Activated CD4-positive, alpha-beta T cell treated with anti-CD3 and anti-CD28 coated beads, Interleukin-2, amount 50 U/mL, for 48 hours (primary cell): Measurements from ENCODE around the gene RPL22.
A peak's percentile ranks its signal among the peaks of the same experiment; 100 is the strongest.

Experiments used
- DNase-seq, 2 experiments: peaks; one replicate each; pipeline ENCODE4 v3.0.0-alpha.2; 2020

The RPL22 gene

DNA sequence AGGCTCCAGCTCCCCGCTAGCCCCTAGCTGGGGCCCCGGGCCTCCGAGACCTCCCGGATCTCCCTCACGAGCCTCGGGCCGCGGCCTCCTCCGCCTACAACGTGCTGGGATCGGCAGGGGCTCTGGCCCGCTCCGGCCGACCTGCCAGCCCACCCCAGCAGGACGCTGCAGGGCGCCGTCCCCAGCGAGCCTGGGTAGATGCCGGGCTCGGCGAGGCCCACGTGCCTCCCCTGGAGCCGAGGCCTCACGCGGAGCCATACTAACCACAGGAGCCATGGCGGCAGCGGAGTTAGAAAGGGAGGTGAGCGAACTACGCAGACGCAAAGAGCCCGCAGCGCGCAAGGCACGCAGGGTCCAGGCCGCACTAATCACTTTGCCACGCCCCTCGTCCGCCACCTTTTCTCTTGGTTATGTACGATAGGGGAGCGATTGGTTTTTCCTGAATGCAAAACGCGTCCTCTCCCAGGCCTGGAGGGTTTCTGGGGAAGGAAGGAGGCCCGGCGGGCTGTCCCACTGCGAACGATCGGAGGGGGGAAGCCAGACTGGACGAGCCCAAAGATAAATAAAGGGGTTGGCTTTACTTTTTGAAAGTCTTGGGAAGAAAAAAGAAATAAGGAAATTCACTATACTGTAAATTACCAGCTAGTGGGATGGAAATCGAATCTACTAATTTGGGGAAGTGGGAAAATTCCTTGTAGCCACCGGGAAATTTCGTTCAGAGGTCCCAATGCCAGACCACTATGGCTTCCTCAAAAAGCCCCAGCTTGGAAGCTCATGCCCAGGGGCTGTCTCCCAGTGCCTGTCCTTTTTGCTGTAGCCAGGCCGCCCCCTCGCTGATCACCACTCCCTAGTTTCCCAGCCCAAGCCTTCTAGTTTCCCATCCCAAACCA, at the start of gene RPL22:
Gene RPL22 (minus strand): TSS at position 298 of the 890 bp plus-strand sequence. CDS start 22 bp downstream, at position 276.
- peak; percentile 98 to 99 for DNase-seq

DNA sequence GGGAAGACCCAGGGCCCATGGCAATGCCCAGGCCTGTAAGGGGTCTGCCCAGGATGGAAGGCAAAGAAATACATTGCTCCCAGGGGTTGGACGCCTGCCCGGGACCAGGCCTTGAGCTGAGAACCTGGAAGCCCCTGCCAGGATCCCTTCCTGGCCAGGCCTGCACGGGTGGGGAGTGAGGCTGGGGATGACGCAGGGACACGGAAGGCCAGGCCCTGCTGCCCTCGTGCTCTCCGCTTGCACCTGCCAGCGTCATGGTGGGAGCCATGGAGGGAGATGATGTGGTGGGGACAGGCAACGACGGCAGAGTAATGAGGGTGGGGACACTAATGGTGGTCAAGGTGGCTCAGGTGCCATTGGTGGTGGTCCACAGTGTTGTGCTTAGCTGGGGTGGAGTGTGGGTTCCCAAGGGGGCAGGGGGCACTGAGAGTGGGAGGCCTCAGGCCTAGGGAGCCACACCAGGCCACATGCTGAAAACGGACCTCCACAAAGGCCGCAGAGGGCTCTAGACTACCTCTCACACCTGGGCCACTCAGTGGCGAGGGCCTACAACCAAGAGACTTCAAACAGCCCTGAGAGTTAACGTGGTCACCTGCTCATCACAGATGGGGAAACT, 48.9 kb upstream of the RPL22 start:
- DNase-seq = no peak

DNA sequence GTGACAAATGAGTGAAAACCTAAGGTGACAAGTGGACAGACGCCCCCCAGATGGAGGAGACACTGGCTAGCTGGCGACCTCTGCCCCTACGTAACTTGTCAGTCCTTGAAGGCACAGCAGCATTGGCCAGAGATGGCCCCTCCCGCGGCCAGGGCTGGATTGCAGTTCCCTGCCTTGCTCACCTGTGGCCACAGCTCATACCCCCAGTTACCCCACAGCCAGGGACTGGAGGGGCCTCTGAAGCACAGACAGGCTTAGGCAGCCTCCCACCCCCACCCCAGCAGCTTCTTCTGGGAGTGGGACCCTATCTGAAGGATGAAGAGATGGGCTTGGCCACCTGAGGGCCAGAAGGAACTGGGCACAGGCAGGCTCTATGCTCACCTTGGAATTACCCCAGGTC, 48.3 kb upstream of the RPL22 start:
- DNase-seq = no peak

DNA sequence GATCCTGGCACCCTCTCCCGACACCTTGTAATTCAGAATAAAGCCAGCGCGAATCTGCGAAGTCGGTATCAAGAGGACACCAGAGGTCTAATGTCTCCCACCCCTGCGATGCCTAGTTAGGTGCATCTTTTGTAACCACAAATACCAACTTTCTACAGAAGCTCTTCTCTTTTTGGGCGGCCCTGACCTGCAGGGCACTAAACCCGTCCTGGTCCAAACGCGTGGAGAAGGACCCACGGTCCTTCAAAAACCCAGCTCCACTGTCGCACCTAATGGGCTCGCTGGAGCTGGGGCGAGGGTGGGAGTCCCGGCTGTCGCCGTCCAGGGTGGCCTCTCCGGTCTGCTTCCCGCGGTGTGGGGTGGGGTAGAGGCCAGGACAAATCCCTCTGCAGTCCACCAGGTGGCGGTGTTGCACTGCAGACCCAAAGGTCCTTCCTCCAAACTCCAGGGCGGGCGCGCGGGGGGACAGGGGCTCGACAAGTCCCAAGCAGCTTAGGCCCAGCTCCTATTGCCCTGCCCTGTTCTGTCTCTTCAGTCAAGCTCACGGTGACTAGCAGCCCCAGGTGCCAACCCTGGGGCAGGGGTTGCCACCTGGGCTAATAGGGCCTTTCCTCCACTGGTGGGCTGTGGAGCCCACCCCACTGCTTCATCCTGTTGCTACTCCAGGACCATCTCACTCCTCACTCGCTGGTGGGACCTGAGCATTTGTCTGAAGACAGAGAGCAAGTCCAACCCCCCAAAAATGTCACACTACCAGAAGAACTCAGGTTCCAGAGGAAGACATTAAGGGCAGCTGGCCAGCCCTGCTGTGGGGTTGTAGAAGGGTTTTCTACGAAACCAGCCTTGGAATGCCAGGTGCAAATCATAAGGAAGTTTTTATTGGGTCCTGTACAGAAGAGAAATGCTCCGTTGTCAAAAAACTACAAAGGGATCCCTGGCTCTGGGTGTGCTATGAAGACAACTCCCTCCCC, 47.4 kb upstream of the RPL22 start:
- peak; percentile 82 to 86 for DNase-seq

DNA sequence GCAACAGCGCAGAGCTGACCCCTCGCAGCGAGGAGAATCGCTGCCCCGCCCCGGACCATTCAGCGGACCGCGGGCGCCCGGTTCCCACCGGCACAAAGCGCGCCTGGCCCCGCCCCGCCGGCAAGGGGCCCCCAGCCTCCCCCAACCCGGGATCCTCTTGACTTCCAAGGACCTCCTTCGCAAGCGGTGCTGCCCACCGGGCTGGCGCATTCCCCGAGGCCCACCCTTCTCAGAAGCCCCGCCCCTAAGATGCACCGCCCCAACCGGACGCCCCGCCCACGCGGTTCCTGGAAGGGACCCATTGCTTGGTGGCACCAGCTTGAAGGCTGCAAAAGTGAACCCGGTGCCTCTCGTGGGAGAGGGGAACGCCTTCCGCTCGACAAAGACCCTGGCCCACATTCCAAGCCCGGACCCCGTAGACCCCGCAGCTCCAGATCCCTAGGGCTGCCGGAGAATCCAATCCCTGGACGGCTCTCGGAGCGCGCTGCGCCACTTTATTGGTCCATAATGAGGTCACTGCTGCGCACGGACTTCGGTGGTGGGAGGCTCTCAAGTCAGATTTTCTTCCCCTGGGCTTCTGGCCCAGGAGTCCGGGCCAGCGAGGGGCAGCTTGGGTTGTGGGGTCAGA, 46.6 kb upstream of the RPL22 start:
- DNase-seq = peak; percentile 62 to 73

DNA sequence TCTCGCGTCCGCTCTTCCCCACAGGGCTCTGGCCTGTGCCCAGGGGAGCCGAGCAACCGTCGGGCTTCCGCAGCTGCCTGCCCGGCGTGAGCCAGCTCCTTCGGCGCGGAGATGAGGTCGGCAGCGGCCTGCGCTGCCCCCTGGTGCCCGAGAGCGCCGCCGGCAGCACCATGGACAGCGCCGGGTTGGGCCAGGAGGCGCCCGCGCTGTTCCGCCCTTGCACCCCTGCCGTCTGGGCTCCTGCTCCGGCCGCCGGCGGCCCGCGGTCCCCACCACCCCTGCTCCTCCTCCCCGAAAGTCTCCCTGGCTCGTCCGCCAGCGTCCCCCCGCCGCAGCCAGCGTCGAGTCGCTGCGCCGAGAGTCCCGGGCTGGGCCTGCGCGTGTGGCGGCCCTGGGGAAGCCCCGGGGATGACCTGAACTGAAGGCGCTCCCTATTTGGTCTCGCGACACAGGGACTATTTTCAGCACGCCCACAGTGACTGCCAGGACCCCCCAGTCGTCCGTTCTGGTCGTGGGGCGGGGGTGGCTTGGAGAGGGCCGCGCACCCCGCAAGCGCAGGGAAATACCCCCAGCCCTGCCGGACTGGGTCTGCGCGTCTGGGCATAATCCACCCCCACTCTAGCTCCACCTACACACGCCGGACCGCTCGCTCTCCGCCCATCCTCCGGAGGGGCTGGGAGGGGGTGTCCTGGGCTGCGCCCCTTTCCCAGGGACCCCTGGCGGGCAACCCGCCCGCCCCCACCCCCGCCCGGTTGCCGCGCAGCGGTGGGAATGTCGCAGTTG, 45.9 kb upstream of the RPL22 start:
- peak; percentile 82 to 84 for DNase-seq

DNA sequence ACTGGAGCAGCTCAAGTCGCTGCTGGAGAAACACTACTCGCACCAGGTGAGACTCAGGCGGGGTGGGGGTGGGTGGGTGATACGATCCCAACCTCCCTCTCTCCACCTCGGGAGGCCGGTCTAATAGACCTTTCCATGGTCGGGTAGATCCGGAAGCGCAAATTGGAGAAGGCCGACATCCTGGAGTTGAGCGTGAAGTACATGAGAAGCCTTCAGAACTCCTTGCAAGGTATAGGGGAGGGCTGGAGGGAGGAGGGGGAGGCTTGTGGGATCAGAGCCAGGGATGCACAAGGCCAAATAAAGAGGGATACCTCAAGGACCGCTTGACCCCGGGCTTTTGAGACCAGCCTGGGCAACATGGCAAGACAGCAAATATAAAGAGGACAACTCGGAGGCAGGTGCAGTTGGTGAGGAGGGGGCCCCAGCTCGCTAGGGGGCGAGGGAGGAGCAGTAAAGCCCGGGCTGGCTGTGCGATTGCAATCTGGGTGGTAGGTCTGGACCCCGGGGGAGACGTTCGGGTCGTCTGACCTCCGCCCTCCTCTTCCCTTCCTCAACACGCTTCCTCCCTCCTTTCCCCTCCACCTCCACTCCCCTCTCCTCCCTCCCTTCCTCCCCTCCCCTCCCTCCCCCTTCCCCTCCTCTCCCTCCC, 45.1 kb upstream of the RPL22 start:
- DNase-seq = no peak

DNA sequence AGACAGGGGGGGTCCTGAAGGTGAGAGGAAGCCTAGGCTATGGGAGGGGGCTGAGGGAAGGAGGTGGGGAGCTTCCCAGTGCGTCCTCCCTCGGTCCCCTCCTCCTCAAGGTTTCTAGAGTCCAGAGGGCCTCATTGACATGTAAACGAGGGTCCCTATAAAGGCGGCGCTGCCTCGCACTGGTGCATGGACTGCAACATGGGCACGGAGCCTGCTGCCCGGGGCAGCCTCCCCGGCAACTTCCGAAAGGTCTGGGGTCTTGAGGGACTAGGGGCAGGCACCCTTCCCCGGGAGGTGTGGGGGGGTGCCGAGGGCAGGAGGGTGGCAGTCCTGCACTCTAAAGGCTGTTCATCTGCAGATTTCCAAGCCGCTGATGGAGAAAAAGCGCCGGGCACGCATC, 44.6 kb upstream of the RPL22 start, which contains the start of gene HES3:
Gene HES3 (plus strand): TSS at position 187 of the 400 bp plus-strand sequence. CDS start 187 bp downstream, at position 374.
- DNase-seq = no peak

DNA sequence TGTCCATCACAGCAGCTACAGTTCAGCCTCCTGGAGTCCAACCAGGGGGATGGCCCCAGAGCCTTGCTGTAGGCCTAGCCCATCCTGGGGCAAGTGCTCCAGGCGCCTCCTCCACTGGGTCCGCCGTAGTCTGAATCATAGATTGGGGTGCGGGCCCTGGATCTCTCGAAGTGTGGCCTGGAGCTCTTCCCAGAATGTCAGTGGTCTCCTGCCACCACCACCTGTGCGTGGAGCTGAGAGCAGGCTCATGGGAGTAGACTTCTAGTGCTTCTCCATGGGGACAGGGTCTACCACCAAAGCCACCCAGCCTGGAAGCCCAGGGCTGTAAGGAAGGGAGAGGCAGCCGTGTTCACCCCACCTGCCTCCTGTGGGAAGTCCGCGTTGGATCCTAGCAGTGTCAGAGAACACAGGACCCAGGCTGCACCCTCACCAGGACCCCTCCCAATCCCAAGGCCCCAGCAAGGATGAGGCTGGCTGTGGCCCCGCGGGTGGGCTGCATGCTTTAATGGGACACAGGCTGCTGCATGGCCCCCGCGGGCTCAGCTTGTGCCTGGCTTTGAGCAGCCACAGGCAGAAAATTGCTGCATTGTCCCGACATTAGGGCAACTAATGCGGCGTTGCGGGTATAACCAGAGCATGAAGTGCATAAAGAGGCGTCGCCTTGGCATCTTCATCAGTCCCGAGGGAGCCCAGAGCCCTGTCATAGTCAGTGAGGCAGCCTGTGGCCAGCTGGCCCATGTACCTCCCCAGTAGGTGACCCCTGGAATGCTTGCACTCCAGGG, 43.8 kb upstream of the RPL22 start:
- no peak for DNase-seq

DNA sequence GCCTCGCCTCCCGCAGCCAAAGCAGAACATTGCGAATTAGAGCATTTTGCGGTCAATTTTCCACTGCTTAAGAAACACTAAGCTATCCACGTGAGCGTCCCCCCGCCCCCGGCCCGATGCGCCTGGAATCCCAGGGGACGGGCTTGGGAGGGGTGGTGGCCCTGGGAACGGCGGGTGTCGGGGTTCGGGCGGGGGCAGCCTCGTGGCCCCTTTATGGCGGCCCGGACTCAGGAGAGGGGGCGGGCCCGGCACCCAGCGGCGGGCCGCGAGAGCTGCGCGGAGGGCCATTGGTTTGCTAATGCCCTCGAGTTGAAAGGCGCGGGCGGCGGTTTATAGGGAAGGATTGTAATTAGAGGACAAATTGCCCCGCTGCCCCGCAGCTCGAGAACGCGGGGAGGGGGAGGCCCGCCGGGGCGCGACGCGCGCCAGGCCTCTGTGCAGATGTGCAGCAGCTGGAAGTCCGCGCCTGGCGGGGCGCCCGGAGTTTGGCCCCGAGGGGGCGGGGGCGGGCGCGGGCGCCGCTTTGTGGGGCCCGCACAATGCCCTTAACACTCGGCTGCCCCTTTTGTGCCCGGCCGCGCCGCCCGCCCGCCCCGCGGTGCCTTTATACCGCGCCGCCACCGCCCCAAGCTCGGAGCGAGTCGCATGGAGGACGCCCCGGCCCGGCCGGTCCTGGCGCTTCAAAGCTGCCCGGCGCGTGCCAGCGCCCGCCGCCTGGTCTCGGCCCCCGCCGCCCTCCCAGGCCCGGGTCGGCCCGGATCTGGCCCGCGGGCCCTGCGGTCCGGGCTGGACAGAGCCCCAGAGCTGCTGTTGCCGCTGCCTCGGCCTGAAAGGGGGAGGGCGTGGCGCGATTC, 42.7 kb upstream of the RPL22 start:
- DNase-seq = no peak

DNA sequence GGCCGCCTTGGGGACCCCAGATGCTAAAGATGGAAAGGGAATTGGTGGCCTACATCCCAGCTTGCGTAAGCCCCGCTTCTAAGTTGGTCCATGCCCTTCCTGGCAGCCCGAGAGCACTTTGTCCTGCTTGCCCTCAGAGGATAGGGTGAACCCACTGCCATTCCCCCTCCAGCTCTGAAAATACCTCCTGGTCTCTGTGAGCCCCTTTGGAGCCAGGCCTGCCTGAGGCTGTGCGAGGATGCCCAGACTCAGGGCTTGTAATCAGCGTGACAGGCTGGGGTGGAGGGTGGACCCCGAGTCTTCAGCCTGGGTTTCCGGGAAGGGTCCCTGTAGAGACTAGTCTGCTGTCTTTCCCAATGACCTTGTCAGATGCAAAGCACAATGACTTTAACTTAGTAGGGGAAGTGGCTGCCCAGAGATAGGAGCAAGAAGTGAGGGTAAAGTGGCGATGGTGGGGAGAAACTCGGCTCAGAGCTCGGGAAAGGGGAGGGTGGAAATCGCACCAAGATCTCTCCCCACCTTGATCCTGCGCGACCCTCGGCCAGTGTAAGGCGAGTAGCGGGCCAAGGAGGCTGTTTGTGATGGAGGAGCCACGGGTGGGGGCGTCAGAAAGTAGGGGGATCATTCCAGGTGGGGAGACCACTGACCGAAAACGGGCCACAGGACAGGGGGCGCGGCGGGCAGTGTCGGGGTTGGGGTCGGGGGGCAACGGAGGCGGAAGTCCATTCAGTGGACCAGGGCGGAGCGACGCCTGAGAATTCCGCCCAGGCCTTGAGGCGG, 41.9 kb upstream of the RPL22 start:
- no peak for DNase-seq

DNA sequence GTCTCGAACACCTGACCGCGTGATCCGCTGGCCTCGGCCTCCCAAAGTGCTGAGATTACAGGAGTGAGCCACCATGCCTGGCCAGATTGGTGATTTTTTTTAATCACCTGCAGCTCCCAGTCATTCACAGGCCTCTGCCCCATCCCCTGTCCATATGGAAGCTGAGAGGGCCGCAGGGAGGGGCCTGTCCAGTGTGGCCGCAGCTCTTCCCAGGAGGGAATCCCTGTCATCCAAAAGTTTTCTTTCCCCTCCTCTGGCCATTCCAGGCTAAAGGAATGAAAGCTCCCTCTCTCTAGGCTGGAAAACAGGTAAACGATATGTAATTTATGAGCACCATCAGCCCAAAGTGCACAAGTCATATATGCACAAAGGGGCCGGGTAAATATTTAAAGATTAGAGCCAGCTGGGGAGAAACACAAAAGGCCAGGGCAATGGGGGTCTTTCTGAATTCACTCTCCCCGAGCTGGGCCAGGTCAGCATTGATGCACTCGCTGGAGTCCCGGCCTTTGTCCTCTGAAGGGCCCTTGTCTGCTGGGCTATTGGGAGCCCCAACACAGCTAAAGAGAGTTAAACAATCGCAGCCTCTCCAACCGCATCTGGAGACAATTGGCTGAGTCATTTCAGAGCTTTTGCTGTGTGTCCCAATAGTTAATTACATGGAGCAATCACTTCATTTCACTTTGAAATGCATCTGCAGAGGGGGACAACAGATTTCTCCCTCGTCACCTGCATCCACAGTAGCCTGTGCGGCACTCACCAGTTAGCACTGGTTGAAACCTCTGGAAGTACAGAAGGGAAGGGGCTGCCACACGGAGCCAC, 40.8 kb upstream of the RPL22 start:
- no peak for DNase-seq

DNA sequence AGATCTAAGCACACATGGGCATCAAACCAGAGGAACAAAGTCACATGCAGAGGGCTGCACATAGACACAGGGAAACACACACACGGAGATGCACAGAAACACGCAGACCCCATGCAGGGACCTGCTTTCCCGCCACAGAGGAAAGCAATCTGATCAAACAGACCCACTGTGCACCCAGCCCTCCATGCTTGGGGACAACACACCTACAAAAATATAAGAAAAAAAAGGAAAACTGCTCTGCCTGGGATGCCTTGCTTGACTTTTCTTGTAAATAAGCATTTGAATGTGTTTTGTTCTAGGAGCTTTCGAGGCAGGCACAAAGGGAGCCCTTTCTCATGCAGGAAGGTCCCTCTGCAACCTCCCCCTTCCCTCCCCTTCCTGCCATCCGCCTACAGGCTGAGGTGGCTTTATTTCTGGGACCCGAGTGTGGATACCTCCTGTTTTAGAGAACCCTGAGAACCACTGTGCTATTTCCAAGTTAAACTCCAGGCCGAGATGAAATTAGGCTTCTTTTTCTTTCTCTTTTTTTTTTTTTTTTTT, 39.9 kb upstream of the RPL22 start:
- DNase-seq = no peak

DNA sequence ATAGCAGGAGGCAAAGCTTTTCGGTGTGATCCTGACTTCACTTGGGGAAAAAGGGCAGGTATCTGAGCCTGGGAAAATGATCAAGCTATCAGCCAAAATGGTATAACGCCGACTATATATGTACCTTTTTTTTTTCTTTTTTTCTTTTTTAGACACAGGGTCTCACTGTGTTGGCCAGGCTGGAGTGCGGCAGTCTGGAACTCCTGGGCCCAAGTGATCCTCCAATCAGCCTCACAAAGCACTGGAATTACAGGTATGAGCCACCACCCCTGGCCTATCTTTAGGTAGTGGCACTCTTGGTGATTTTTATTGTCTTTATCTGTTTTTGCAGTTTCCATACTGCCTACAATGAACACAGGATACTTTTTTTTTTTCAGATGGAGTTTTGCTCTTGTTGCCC, 37.7 kb upstream of the RPL22 start:
- no peak for DNase-seq

DNA sequence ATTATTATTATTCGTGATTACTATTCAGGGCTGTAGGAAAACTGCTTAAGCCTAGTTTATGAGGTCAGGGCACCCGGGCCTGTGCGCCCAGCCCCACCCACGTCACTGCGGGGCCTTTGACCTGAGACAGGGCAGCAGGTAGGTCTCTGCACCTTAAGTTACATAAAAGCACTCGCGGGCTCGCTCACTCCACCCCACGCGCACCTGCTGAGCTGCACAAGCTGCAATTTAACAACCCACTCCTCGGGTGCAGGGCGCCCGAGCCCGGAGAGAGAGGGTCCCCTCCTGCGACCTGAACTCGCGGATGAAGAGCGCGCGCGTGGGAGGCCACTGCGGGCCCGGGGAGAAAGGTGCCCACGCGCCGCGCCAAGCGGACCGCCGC, 35.9 kb upstream of the RPL22 start:
- peak in 1 of 2 experiments; percentile 36 for DNase-seq

DNA sequence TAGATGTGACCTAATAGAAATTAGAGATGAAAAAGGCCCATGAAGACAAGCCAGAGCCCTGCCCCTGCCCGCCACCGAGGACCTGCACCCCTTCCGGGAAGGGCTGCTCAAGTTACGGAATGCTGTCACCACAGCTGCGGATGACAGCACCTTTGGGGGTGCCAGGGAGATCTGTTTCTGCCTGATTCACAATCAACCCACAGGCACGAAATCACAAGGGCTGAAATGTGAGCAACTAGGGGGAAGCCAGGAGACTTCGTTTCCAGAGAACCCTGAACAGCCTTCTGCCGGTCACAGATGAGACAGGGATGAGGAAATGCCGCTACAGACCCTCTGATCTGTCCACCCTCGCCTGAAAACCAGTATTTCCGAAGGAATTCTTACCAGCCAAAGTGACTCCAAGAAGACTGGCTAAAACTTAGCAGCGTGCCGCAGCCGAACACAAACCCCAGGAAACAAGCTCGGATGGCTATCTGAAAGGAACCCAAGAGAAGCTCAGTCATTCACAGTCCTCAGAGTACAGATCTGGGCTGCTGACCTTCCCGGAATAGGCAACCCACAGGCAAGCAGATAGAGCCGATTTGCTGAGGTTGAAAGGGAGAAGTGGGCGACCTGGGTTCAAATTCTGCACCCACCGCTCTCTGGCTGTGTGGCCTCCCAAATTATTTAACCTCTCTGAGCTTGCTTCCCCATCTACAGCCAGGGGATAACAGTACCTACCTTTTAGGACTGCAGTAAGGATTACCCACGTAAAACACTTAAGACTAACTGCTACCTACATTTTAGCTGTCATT, 35.3 kb upstream of the RPL22 start:
- DNase-seq = no peak
